CD14-positive monocyte (primary cell): ENCODE results near the gene CREB5. TPM values are rescaled to one million over a fixed set of nuclear protein-coding genes. Genes with fewer than 3 reads are reported as not detected.

Experiments used
- DNase-seq, 3 donors: peaks; one replicate each; pipeline ENCODE4 v3.0.0-alpha.2; 2011 to 2022
- H2AFZ ChIP-seq: 2 replicates; pipeline ENCODE4 v1.6.0; 2012; ENCODE audit warnings: mild to moderate bottlenecking, low read depth, low read length, inconsistent platforms; ENCODE audit not compliant: insufficient read depth, poor library complexity, severe bottlenecking
- H3K27ac ChIP-seq, 2 donors: 1 replicate in 1 of 2; 2 replicates in 1 of 2; pipeline ENCODE4 v1.5.1; 2012 to 2013; ENCODE audit warnings: low read length in 2 of 2, control low read depth in 1 of 2, inconsistent platforms in 1 of 2, low read depth in 1 of 2, mild to moderate bottlenecking in 1 of 2
- H3K27me3 ChIP-seq, 2 donors: one replicate each; pipeline versions ENCODE4 v1.6.0 to v1.6.1; 2011 to 2013; ENCODE audit warnings: low read length in 2 of 2; ENCODE audit not compliant: control insufficient read depth in 2 of 2, insufficient read depth in 2 of 2
- H3K36me3 ChIP-seq, 2 donors: replicated peaks in 1 of 2; 1 replicate in 1 of 2; 2 replicates in 1 of 2; pipeline versions ENCODE4 v1.5.1 to v1.6.1; 2012 to 2013; ENCODE audit warnings: low read length in 2 of 2, control low read depth in 1 of 2, inconsistent platforms in 1 of 2, mild to moderate bottlenecking in 1 of 2; ENCODE audit not compliant: insufficient read depth in 2 of 2, control insufficient read depth in 1 of 2
- H3K4me1 ChIP-seq, 2 donors: 1 replicate in 1 of 2; 2 replicates in 1 of 2; pipeline versions ENCODE4 v1.5.1 to v1.6.1; 2012 to 2013; ENCODE audit warnings: low read length in 2 of 2, control low read depth in 1 of 2, inconsistent platforms in 1 of 2, mild to moderate bottlenecking in 1 of 2, moderate library complexity in 1 of 2; ENCODE audit not compliant: insufficient read depth in 2 of 2, control insufficient read depth in 1 of 2
- H3K4me2 ChIP-seq: replicated peaks from 2 replicates; pipeline ENCODE3; 2012; ENCODE audit warnings: low read length, moderate library complexity, mild to moderate bottlenecking; ENCODE audit not compliant: poor library complexity, severe bottlenecking; ENCODE audit errors: extremely low read depth
- H3K4me3 ChIP-seq, 3 experiments: fragments of 200-600 bp in 1 of 3; sonication (generic) in 1 of 3; replicated peaks in 1 of 3; 1 replicate in 2 of 3; 2 replicates in 1 of 3; pipeline ENCODE4 v1.5.1; 2011 to 2013; ENCODE audit warnings: low read length in 3 of 3, mild to moderate bottlenecking in 3 of 3, control low read depth in 2 of 3, low read depth in 2 of 3, inconsistent platforms in 1 of 3, moderate library complexity in 1 of 3
- H3K79me2 ChIP-seq: 2 replicates; pipeline ENCODE4 v1.6.0; 2012; ENCODE audit warnings: mild to moderate bottlenecking, control low read depth, inconsistent platforms, low read length, moderate library complexity; ENCODE audit not compliant: insufficient read depth
- H3K9ac ChIP-seq: 2 replicates; pipeline ENCODE4 v1.6.0; 2017; ENCODE audit warnings: low read length, mild to moderate bottlenecking; ENCODE audit not compliant: insufficient read depth, poor library complexity, severe bottlenecking
- H3K9me3 ChIP-seq, 2 donors: replicated peaks in 1 of 2; 1 replicate in 1 of 2; 2 replicates in 1 of 2; pipeline versions ENCODE4 v1.5.1 to v1.6.1; 2012 to 2013; ENCODE audit warnings: low read length in 2 of 2, control low read depth in 1 of 2; ENCODE audit not compliant: control insufficient read depth in 1 of 2, insufficient read depth in 1 of 2
- H4K20me1 ChIP-seq: 2 replicates; pipeline ENCODE4 v1.6.0; 2012; ENCODE audit warnings: mild to moderate bottlenecking, low read length, control low read depth, moderate library complexity; ENCODE audit not compliant: insufficient read depth
- H3K27ac Mint-ChIP-seq, 7 donors: one replicate each; pipeline ENCODE4 v1.8.0; 2020; ENCODE audit warnings: mild to moderate bottlenecking in 7 of 7, mixed read lengths in 7 of 7, moderate library complexity in 6 of 7, inconsistent platforms in 2 of 7
- H3K27me3 Mint-ChIP-seq, 3 donors: one replicate each; pipeline ENCODE4 v1.8.0; 2021 to 2022; ENCODE audit warnings: low read depth in 3 of 3, mild to moderate bottlenecking in 3 of 3, mixed read lengths in 3 of 3, moderate library complexity in 3 of 3, inconsistent platforms in 1 of 3
- H3K36me3 Mint-ChIP-seq, 2 donors: one replicate each; pipeline ENCODE4 v1.8.0; 2020; ENCODE audit warnings: mixed read lengths in 2 of 2, inconsistent platforms in 1 of 2, mild to moderate bottlenecking in 1 of 2
- H3K4me1 Mint-ChIP-seq: one replicate; pipeline ENCODE4 v1.8.0; 2020; ENCODE audit warnings: mild to moderate bottlenecking, mixed read lengths
- H3K4me3 Mint-ChIP-seq, 2 donors: one replicate each; pipeline ENCODE4 v1.8.0; 2020; ENCODE audit warnings: mild to moderate bottlenecking in 2 of 2, mixed read lengths in 2 of 2, moderate library complexity in 1 of 2
- H3K9me3 Mint-ChIP-seq, 7 donors: one replicate each; pipeline ENCODE4 v1.8.0; 2020 to 2022; ENCODE audit warnings: mixed read lengths in 7 of 7, mild to moderate bottlenecking in 6 of 7, moderate library complexity in 6 of 7, inconsistent platforms in 2 of 7
- CTCF ChIP-seq: fragments of 200-600 bp; IDR thresholded peaks from one replicate; pipeline ENCODE4 v1.8.0; 2022; ENCODE audit warnings: antibody characterized with exemption, mild to moderate bottlenecking
- WGBS: methylation state at CpG from one replicate; pipeline ENCODE4 v1.1.5; 2013; ENCODE audit warnings: missing lambda C conversion rate; ENCODE audit not compliant: insufficient coverage; 5-methylcytosine and 5-hydroxymethylcytosine counted together
- intact Hi-C, 2 donors: fragments of 100-400 bp; cut with micrococcal nuclease; formaldehyde crosslinking; loops; one replicate each; pipeline versions ENCODE4 v1.15.0 to v1.15.1; 2023
- polyA plus RNA-seq, 3 donors: library from polyadenylated mRNA; depleted of rRNA in 1 of 3; unstranded in 2 of 3; stranded (reverse) in 1 of 3; fragments of 300-500 nt in 2 of 3; fragments of >200 nt in 1 of 3; fragmentation: Illumina TruSeq in 2 of 3; gene quantifications; 1 replicate in 2 of 3; 2 replicates in 1 of 3; pipeline ENCODE4 v1.2.3, GENCODE V29; 2012 to 2021

CREB5 gene
- polyA plus RNA-seq, 3 donors, result 25.1 to 72.3 (median 44.2) TPM

GRCh38 chr7:28649189-28649588, 236.9 kb downstream of the CREB5 start:
- intact Hi-C loops, result no loop called here
- Mint-ChIP-seq H3K4me3 (no peak overlapping the region), H3K27ac (peak overlapping the region in 1 of 7 donors; percentile 15), H3K4me1 (no peaks in the 10 kb centered on the region), H3K9me3 (peaks cover 0 to 5% (median 0%) of the 10 kb centered on the region in 7 donors), H3K27me3 (peaks cover 0 to 5% (median 1%) of the 10 kb centered on the region in 3 donors), H3K36me3 (no peaks in the 10 kb centered on the region)
- Histone ChIP-seq H3K4me1 (no peaks in the 10 kb centered on the region), H3K4me2 (no peak overlapping the region), H4K20me1 (no peaks in the 10 kb centered on the region), H3K36me3 (no peaks in the 10 kb centered on the region), H2AFZ (no peak overlapping the region), H3K9me3 (no peaks in the 10 kb centered on the region), H3K27me3 (no peaks in the 10 kb centered on the region), H3K4me3 (no peak overlapping the region), H3K9ac (no peak overlapping the region), H3K27ac (no peak overlapping the region), H3K79me2 (no peaks in the 10 kb centered on the region)
- TF ChIP-seq CTCF, result no peak
- 100% methylated on average over 1 of the region's 1 CpG for WGBS
- DNase-seq, result no peak

- Histone ChIP-seq H3K79me2 (no peaks in the 10 kb centered on the region), H2AFZ (no peak overlapping the region), H3K27me3 (peaks cover 0 to 3% of the 10 kb centered on the region in 2 donors), H3K4me1 (no peaks in the 10 kb centered on the region), H3K9ac (no peak overlapping the region), H3K4me2 (no peak overlapping the region), H3K9me3 (no peaks in the 10 kb centered on the region), H3K36me3 (no peaks in the 10 kb centered on the region), H4K20me1 (no peaks in the 10 kb centered on the region), H3K27ac (no peak overlapping the region), H3K4me3 (no peak overlapping the region)
- Mint-ChIP-seq H3K27ac (no peak overlapping the region), H3K4me3 (no peak overlapping the region), H3K27me3 (peaks cover 0 to 5% (median 1%) of the 10 kb centered on the region in 3 donors), H3K36me3 (no peaks in the 10 kb centered on the region), H3K9me3 (peaks cover 0 to 5% (median 0%) of the 10 kb centered on the region in 7 donors), H3K4me1 (no peaks in the 10 kb centered on the region)
- intact Hi-C loops, result no loop called here
- DNase-seq, result no peak
- WGBS, result 95% methylated on average over 2 of the region's 2 CpGs
- no peak for TF ChIP-seq CTCF
These were observed 237.5 kb downstream of the CREB5 start for GRCh38 chr7:28649811-28650210.
